GM12872 (cell line): ENCODE measurements around the gene EVA1A.

Experiments
- CTCF ChIP-seq: IDR thresholded peaks from 3 replicates; pipeline ENCODE4 v1.5.1; 2011; ENCODE audit warnings: low read depth, mild to moderate bottlenecking, low read length, moderate library complexity; ENCODE audit not compliant: insufficient read depth

The EVA1A gene

DNA sequence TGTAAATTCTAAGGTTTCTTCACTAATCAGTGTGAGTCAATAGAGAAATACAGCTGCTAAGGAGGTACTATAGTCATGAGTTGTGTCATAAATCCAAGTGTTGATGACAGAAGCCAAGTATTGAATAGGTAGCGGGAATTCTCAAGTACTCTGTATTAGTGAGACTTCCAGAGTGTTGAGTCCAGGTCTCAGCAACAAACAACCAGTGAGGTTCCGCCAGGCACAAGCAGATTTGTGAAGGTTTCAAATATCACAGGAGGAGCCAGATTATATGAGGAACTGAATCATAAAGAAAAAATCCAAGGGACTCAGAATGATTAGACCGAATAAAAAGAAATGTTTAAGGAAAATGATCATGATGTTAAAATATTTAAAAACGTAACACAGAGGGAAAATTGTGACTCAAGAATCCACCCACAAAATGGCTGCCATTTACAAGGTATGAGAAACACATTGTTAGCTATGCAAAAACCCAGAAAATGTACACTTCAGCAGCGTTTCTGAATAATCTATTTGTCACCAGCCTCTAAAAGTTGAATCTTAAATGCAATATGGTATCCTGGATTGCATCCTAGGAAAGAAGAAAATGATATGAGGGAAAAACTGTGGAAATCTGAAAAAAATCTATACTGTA lies 27.3 kb upstream of the EVA1A start:
- no peak for TF ChIP-seq CTCF

DNA sequence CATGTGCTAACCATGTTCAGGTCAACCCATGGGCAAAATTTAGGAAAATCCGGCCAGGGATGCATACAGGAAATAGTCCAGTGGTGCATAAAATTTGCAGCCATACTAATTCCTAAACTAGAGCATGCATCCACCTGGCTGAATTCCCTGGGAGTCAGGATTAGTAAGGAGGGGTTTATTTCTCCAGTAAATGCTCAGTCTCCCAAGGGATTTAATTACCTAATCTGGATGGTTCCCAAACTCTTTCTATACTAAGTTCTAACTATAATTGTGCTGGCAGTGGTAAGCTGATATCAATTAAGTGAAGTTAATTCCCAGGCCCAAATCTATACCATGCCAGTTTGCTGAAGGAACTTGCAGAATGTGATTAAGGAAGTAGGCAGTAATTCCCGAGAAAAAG lies 26.2 kb upstream of the EVA1A start:
- TF ChIP-seq CTCF, result no peak

DNA sequence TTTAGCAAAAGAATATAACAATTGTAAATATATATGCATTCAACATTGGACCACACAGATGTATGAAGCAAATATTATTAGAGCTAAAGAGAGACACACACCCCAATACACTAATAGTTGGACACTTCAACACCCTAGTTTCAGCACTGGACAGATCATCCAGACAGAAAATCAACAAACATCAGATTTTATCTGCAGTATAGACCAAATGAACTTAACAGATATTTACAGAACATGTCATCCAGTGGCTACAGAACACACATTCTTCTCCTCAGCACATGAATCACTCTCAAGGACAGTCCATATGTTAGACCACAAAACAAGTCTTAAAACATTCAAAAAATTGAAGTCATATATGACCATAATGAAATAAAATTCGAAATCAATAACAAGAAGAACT lies 22.1 kb upstream of the EVA1A start:
- TF ChIP-seq CTCF, result no peak

DNA sequence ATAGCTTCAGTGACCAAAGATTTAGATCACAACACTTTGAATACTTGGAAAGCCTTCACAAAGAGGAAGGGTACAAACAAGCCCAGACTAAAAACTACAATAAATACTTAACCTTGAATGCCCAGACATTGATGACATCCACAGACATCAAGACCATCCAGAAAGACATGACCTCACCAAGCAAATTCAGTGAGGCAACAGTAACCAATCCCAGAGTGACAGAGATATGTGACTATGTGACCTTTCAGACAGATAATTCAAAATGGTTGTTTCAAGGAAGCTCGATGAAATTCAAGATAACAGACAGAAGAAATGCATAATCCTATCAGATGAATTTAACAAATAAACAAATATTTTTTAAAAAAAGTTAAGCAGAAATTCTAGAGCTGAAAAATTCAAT lies 19.9 kb upstream of the EVA1A start:
- TF ChIP-seq CTCF, result no peak

DNA sequence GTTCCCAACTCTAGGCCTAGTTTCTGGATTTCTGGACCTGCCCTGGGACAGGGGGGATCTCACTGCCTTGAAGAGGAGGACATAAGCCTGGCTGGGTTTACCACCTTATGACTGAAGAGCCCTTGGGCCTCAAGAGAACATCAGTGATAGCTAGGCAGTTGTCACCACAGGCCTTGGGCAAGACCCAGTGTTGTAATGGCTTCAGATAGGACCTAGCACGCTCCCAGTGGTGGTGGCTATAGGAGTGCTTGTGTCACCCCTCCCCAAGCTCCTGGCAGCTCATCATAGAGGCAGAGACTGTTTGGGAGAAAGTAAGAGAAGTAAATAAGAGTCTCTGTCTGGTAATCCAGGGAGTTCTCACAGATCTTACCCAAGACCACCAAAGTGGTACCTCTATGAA lies 19.4 kb upstream of the EVA1A start:
- TF ChIP-seq CTCF, result no peak

DNA sequence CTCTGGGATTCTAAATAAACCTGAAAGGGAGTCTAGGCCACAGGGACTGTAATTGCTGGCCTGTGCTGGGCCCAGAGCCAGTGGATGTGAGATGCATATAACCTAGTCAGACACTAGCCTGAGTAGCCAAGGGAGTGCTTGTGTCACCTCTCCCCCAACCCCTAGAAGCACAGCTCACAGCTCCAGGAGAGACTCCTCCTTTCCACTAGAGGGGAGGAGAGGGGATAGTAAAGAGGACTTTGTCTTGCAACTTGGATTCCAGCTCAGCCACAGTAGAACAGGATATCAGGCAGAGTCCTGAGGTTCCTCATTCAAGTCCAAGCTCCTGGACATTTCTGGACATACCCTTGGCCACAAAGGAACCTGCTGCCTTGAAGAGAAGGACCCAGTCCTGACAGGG lies 18.4 kb upstream of the EVA1A start:
- no peak for TF ChIP-seq CTCF

- TF ChIP-seq CTCF, result no peak
These were observed 16.5 kb upstream of the EVA1A start for GRCh38 chr2:75577280-75577679.
